HG02981 (cell line): ENCODE data around the gene SLCO3A1.

Experiments
- ATAC-seq: cut with Tn5 transposase; IDR thresholded peaks from one replicate; pipeline ENCODE4 v1.9.1; 2021; ENCODE audit warnings: mild to moderate bottlenecking, moderate library complexity; ENCODE audit not compliant: unreplicated experiment

SLCO3A1 gene

DNA sequence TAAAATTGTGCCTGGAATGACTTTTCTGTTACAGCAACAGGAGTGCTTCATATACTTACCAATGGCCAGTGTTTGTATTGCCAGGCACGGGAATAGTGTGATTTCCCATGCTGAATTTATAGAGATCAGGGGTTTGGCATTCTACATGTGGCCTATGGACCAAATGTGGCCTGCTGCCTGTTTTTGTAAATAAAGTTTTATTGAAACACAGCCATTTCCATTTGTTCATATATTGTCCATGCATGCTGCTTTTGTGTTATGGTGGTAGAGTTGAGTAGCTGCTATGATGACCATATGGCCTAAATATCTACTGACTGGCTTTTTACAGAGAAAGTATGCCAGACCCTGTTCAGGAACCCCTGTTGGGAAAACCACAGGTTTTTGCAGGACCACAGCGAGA is 55.6 kb downstream of the SLCO3A1 start:
- ATAC-seq: no peak

- ATAC-seq: no peak
Measured at GRCh38 chr15:91909574-91909973, 56.1 kb downstream of the SLCO3A1 start.

GRCh38 chr15:91911844-91912243 is 58.3 kb downstream of the SLCO3A1 start:
- ATAC-seq: no peak

GRCh38 chr15:91912336-91912735 is 58.8 kb downstream of the SLCO3A1 start:
- ATAC-seq: no peak

GRCh38 chr15:91913560-91913959 is 60.1 kb downstream of the SLCO3A1 start:
- ATAC-seq: no peak

GRCh38 chr15:91915576-91915975 is 62.1 kb downstream of the SLCO3A1 start:
- no peak for ATAC-seq

GRCh38 chr15:91916051-91916450 is 62.5 kb downstream of the SLCO3A1 start:
- ATAC-seq: no peak

DNA sequence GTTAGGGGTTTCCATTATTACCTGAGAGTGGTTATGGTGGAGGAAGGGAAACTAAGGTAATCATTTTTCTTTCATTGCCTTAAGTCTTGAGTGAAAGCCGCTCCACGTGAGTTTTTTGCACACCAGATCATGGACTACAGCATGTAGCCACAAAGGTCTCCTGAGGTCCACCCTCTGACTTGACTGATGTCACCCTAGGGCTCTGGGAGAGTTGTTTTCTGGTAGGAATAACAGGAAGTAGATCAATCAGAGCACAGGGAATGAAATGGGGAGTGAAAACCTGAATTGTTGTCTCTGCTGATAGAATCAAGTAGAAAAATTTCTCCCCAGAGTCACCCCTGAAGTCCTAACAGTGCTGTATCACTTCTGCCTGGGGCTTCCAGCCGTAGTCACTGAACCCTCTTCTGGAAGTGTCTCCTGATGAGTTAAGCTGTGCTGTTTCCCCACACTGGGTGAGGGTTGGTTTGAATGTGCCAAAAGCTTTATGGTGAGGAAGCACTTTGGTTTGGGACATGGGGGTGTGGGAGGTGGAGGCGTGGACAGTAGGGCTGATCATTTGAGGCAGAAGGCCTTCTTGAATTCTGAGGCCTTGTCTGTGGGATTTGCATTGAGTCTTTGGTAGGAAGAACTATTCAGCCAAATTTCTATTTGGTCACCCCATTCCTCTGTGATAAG is 64.3 kb downstream of the SLCO3A1 start:
- ATAC-seq: no peak

DNA sequence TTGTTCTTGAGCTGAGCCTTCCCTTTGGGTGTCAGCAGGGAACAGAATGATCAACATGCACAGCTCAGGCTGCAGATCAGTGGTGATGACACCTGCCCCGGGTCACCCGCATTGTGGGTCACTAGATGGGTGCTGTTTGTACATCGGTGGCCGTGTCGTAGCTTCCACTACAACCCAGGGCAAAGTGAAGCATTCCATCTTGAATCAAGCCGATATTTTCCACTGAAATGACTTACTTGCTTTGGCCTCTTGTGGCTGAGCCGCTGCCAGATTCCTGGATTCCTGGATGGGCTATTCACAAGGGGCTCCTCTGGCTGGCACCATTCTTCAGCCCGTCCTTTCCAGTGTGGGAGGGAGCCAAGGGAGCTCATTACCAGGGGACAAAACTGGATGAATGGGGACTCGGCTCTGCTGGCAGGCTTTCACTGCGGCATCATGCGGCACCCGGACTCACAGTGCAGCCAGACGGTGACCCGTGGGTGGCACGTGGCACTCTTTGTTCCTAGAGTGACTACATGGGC is 65.6 kb downstream of the SLCO3A1 start:
- no peak for ATAC-seq

DNA sequence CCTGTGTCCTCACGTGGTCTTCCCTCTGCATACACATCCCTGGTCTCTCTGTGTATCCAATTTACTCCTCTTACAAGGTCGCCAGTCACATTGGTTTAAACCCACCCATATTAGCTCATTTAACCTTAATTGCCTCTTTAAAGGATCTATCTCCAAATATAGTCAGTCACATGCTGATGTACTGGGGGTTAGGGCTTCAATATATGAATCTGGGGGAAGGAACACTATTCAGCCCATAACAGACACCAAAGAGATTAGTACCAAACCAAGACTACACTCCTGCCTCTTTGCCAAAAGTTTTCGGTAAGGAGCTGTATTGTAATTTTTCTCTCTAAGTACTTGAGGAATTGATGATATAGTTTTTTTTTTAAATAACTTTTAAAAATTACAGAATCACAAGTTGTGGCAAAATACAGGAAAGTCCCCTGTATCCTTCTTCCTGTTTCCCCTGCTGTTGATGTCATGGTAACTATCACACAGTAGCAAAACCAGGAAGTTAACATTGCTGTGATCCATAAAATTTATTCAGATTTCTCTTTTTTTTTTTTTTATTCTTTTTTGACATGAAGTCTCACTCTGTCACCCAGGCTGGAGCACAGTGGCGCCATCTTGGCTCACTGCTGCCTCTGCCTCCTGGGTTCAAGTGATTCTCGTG is 67.8 kb downstream of the SLCO3A1 start:
- ATAC-seq: no peak

GRCh38 chr15:91921843-91922198 is 68.3 kb downstream of the SLCO3A1 start:
- no peak for ATAC-seq

GRCh38 chr15:91922646-91923547 is 69.4 kb downstream of the SLCO3A1 start:
- ATAC-seq: no peak

DNA sequence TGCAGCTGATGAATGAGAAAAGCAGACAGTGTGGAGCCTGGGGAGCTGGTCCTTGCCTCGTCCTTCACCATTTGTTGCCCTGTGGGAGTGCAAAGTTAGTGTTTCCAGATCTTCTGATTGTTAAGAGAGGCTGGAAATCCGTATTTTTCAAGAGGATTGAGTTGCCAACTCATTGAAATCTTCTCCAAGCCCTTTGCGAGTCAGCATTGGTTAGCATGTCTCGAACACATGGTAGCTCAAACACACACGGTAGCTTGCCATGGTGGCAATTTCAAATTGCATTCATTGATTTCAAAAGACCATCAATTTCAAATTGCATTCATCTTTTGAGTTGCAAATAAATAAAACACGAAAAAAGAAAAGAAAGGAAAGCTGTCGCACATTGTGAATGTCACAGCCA is 70.7 kb downstream of the SLCO3A1 start:
- ATAC-seq: no peak

GRCh38 chr15:91924837-91925495 is 71.5 kb downstream of the SLCO3A1 start:
- ATAC-seq: no peak

GRCh38 chr15:91925794-91926193 is 72.3 kb downstream of the SLCO3A1 start:
- no peak for ATAC-seq

GRCh38 chr15:91926908-91927270 is 73.4 kb downstream of the SLCO3A1 start:
- ATAC-seq: no peak

- ATAC-seq: no peak
Measured at GRCh38 chr15:91927585-91927984, 74.1 kb downstream of the SLCO3A1 start.

- no peak for ATAC-seq
Measured at GRCh38 chr15:91928675-91929074, 75.2 kb downstream of the SLCO3A1 start.

DNA sequence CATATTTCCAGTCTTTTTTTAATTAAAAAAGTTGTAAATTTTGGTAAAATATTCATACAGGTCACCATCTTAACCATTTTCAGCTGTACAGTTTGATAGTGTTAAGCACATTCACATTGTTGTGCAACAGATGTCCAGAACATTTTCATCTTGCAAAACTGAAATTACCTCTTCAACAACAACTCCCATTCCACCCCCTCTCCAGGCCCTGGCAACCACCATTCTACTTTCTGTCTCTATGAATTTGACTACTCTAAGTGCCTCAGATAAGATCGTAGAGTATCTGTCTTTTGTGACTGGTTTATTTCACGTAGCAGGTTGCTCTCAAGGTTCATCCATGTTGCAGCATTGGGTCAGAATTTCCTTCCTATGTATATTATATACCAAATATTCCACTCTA is 76.0 kb downstream of the SLCO3A1 start:
- no peak for ATAC-seq

DNA sequence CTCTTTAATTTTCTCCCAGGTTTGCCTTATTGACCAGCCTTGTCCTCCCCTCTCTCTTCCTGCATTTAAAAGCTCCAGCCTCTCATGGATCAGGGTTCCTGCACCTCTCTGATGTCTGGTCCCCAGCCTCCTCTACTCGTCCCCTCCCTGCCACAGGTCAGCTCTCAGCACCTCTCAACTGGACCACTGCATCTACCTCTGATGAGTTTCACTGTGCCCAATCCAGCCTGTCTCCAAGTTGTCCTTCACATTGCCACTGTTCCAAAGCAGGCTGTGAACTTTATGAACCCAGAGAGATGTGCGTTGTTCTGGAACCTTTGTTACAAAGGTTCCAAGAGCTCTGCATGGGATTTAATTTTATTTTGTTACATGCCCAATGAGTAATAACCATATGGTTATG is 76.6 kb downstream of the SLCO3A1 start:
- ATAC-seq: no peak

GRCh38 chr15:91936182-91936775 is 82.8 kb downstream of the SLCO3A1 start:
- ATAC-seq: no peak
